ENCODE measurements around the gene C2CD2.

The C2CD2 gene

DNA sequence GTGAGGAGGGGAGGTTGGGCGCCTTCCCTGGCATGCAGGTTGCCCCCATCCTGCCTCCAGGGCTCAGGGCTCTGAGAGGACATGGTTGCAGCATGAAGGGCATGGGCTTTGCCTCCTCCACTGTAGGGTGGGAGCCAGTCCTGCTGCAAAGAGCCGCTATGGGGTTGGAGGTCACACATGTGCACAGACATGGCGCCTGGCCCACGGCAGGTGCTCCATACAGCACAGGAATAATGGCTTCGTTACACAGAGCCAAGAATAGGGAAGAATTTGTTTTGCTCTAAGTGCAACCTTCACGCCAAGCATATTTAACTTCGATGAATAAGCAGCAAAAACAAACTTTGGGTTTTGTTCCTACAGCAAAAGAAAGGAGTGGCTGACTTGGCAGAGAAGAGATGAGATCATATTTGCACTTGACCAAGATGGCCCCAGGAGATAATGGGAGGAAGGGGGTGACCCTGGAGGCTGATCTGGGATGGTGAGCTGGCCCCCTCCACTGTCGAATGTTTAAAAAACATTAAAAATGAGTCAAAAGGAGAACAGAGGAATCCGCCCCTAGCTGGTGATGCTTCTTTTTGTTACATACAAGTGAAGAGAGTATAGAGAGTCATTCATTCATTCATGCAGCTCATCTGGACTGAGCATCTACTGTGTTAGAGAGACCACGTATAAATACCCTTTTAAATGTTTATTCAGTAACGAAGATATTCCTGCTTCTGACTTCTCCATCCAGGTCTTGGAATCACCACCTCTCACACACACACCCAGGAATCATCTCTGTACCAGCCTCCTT is 12.4 kb upstream of the C2CD2 start:
- TF ChIP-seq REST (IDR thresholded peaks at IDR 0.05; ENCODE audit: insufficient replicate concordance, low read depth): no peak
- no peak for TF ChIP-seq POLR2AphosphoS5 (IDR thresholded peaks at IDR 0.05; ENCODE audit: low read depth)
- TF ChIP-seq GABPA (IDR thresholded peaks at IDR 0.05; ENCODE audit: low read depth): no peak
- no peak for TF ChIP-seq SPI1 (IDR thresholded peaks at IDR 0.05; ENCODE audit: borderline replicate concordance, low read depth)
- TF ChIP-seq, protein P1, sequence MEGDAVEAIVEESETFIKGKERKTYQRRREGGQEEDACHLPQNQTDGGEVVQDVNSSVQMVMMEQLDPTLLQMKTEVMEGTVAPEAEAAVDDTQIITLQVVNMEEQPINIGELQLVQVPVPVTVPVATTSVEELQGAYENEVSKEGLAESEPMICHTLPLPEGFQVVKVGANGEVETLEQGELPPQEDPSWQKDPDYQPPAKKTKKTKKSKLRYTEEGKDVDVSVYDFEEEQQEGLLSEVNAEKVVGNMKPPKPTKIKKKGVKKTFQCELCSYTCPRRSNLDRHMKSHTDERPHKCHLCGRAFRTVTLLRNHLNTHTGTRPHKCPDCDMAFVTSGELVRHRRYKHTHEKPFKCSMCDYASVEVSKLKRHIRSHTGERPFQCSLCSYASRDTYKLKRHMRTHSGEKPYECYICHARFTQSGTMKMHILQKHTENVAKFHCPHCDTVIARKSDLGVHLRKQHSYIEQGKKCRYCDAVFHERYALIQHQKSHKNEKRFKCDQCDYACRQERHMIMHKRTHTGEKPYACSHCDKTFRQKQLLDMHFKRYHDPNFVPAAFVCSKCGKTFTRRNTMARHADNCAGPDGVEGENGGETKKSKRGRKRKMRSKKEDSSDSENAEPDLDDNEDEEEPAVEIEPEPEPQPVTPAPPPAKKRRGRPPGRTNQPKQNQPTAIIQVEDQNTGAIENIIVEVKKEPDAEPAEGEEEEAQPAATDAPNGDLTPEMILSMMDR (IDR thresholded peaks at IDR 0.05; ENCODE audit: insufficient read depth, low read length): no peak
- H3K27ac ChIP-seq (replicated peaks): no peak overlapping the region
- H3K27me3 ChIP-seq (ENCODE audit: insufficient read depth, poor library complexity, severe bottlenecking): no peaks in the 10 kb centered on the region
- DNase-seq (ENCODE audit: low read depth in 1 of 2, low spot score in 1 of 2): no peak
- H3K4me3 ChIP-seq (replicated peaks; ENCODE audit: insufficient read depth, low read length): no peak overlapping the region

- Histone ChIP-seq H3K27ac (replicated peaks) (no peak overlapping the region), H3K4me3 (replicated peaks; ENCODE audit: insufficient read depth, low read length) (no peak overlapping the region), H3K27me3 (ENCODE audit: insufficient read depth, poor library complexity, severe bottlenecking) (no peaks in the 10 kb centered on the region)
- no peak for DNase-seq (ENCODE audit: low read depth in 1 of 2, low spot score in 1 of 2)
- TF ChIP-seq SPI1 (IDR thresholded peaks at IDR 0.05; ENCODE audit: borderline replicate concordance, low read depth) (no peak), REST (IDR thresholded peaks at IDR 0.05; ENCODE audit: insufficient replicate concordance, low read depth) (no peak), POLR2AphosphoS5 (IDR thresholded peaks at IDR 0.05; ENCODE audit: low read depth) (no peak), GABPA (IDR thresholded peaks at IDR 0.05; ENCODE audit: low read depth) (no peak)
- TF ChIP-seq, protein P1 (IDR thresholded peaks at IDR 0.05; ENCODE audit: insufficient read depth, low read length): no peak
These were observed 11.7 kb upstream of the C2CD2 start for GRCh38 chr21:41965461-41966013.

GRCh38 chr21:41965045-41965444 is 11.2 kb upstream of the C2CD2 start:
- no peak overlapping the region for H3K27ac ChIP-seq (replicated peaks)
- no peaks in the 10 kb centered on the region for H3K27me3 ChIP-seq (ENCODE audit: insufficient read depth, poor library complexity, severe bottlenecking)
- TF ChIP-seq SPI1 (IDR thresholded peaks at IDR 0.05; ENCODE audit: borderline replicate concordance, low read depth): no peak
- no peak for TF ChIP-seq GABPA (IDR thresholded peaks at IDR 0.05; ENCODE audit: low read depth)
- TF ChIP-seq, protein P1 (IDR thresholded peaks at IDR 0.05; ENCODE audit: insufficient read depth, low read length): no peak
- TF ChIP-seq POLR2AphosphoS5 (IDR thresholded peaks at IDR 0.05; ENCODE audit: low read depth): no peak
- TF ChIP-seq REST (IDR thresholded peaks at IDR 0.05; ENCODE audit: insufficient replicate concordance, low read depth): no peak
- DNase-seq (ENCODE audit: low read depth in 1 of 2, low spot score in 1 of 2): no peak
- no peak overlapping the region for H3K4me3 ChIP-seq (replicated peaks; ENCODE audit: insufficient read depth, low read length)
